ENCODE results near the gene HSD11B1.
"Not testable (repeated sequence)": the region's sequence is repeated elsewhere in the genome, so short reads cannot be mapped to it uniquely, and the experiment has no call there.

Gene HSD11B1

DNA sequence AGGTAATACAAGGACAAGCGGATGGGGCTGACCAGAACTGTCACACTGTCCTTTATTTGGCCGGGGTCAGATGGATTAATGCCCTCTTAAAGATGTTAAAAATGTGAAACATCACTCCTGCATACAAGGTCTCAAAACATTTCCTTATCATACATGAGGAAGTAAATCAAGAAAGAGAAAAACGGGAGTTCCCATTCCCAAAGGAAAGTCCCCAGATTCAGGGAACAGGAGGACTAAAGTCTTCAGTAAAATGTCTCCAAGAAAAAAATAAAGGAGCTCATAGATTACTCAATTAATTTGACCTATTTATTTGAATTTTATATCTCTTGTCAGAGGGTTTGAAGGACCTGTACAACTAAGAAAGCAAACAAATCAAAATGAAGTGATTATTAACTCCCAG, 13.4 kb upstream of the HSD11B1 start:
- DNase-seq (ENCODE audit: low spot score) = no peak

DNA sequence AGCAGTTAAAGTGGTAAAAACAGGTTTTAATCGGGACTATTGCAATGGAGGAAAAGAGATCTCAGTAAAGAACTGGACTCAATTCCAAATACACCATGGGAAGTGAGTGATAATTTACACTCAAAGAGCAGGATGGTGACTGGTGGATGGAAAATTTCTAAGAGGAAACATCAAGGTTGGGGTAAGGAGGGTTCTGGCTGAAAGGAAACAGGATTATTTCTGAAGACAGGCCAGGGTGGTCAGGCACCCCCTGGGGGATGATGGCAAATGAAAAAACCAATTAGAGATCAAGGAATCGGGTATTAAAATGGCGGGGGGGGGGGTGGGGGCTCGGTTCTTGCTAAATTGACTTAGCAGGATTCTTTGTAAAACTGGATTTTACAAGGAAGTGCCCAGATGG, 12.3 kb upstream of the HSD11B1 start:
- no peak for DNase-seq (ENCODE audit: low spot score)

DNA sequence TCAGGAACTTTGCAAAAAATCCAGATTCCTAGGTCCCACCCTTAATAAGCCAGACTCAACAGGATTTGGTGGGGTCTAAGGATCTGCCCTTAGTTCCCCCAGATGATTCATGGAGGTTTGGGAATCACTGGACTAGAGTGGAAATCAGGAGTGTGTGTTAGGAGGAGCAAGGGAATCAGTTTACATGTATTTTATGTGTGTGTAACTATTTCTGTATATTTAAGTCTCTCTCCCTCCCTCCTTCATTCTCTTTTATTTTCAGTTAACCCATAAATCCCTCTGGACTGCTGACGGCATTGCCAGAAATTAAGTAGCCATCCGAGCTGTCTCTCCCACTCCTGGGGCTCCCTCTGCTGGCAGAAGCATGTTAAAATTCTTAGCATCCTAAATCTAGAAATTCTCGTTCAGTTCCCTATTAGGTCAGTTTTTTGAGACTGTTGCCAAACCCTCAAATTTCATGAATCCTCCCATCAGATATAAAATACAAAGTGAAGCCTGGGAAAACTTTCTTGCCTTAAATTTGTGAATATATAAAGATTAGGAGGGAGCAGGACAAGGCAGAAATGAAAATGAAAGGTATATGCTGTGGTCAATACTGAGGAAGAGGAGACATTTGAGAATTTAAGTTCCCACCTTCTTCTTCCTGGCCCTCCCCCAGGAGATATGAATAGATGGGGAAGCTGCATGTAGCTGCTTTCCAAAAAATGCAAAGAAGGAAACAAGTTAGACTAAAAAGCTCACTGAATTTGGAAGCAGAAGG, 11.7 kb upstream of the HSD11B1 start:
- DNase-seq (ENCODE audit: low spot score) = peak; percentile 81

DNA sequence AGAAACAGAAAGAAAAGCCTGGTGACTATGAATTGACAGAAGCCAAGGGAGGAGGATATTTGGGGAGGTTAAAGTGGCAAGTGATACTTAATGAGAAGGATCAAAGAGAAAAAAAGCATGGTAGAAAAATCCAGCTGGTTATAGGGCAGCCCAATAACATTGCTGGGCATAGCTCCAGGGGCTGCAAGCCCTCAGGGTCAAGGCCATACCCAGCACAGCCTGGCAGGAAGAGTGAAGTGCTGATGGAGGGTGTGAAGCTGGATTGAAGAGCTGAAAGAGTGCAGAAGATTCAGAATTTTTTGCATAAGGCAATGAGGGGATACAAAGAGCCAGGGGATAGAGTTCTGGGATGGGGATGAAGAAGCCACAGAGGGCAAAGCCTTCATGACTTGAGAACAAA, 8.0 kb upstream of the HSD11B1 start:
- no peak for DNase-seq (ENCODE audit: low spot score)

DNA sequence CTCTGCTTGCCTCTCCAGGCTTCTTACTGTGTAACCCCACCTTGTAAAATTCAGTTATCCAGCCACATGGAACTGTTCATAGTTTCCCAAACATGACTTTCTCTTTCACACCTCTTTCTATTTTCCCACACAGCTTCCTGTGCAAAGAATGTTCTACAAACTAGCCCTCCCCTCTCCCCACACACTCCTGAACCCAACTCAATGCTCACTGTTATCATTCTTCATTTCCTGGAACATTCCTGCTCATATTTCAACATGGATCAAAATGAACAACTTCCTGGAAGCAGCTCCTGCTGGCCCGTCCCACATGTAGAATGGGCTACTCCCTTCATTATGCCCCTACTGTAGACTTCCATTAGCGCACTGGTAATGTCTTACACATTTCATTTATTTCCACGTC, 7.5 kb upstream of the HSD11B1 start:
- DNase-seq (ENCODE audit: low spot score) = no peak

DNA sequence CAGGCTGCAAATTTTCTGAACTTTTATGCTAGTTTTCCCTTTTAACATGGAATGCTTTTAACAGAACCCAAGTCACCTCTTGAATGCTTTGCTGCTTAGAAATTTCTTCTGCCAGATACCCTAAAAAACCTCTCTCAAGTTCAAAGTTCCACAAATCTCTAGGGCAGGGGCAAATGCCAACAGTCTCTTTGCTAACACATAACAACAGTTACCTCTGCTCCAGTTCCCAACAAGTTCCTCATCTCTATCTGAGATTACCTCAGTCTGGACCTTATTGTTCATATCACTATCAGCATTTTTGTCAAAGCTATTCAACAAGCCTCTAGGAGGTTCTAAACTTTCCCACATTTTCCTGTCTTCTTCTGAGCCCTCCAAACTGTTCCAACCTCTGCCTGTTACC, 4.0 kb upstream of the HSD11B1 start:
- not testable (repeated sequence) for DNase-seq (ENCODE audit: low spot score)

DNA sequence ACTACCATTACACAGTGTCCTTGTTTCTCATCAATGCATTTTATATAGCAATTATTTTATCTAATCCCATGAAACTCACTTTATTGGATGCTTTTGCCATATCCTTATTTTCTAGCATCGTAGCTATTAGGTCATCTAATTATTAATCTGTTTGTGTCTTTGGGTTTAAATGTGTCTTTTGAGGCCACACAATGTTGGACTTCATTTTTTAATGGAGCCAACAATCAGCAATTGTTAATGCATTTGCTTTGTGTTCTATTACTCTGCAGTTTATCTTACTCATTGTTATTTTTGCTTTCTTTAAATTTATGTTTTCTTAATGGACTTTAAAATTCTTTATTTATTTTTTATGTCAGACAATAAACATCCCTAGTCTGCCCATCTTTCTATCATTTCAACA, 1.8 kb upstream of the HSD11B1 start:
- DNase-seq (ENCODE audit: low spot score) = no peak

DNA sequence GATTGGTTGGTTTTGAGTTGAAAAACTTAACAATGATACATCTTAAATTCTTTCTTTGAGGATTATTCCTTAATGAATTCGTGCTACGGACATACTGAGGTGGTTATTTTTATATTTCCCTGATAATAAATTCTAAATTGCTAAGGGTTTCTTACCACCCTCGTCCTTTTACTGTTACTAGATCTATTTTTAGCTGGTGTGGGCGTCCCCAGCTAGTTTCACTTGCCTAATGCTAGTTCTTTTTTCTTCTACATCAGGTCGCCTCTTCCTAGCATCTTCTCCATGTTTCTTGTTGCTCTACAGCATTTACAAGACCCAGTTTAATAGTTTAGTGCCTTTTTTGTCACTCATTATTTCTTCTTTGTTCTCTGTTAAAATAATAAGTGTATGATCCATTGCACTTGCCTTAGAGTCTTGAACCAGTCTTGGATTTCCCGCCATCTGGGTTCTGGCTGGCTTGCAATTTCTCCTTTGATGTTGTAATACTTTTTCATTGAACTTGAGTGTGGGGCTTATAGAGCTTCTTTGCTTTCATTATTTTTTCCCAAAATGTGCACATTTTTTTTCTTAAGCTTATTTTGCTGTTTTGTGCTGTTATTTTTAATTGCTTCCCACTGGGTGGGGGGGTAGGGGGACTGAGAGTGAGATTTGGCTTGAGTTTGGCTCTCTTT, 677 bp upstream of the HSD11B1 start:
- DNase-seq (ENCODE audit: low spot score) = no peak

DNA sequence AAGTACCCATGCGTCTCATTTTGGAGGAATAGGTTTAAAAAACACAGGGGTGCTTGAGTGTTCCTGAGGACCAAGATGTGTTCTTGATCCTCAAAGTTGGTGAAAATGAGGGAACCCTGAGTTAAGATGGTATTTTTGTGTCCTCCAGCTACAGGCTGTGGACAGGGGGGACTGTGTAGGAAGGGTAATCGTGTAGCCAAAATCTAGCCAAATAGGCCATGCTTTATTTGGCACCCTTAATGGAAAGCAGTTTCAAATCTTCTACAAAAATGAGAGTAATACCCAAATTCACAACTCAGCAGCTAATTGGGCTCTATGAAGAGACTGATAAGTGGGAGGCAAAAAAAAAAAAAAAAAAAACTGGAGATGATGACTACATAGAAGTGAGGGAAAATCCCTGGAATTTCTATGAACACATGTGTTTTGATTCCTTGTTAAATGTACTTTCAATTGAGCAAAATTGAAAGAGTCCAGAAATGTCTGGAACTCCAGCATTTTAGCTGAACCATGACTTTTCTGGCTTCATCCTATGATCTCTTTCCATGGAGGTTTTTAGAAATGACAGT, 470 bp downstream of the HSD11B1 start:
- DNase-seq (ENCODE audit: low spot score) = no peak

DNA sequence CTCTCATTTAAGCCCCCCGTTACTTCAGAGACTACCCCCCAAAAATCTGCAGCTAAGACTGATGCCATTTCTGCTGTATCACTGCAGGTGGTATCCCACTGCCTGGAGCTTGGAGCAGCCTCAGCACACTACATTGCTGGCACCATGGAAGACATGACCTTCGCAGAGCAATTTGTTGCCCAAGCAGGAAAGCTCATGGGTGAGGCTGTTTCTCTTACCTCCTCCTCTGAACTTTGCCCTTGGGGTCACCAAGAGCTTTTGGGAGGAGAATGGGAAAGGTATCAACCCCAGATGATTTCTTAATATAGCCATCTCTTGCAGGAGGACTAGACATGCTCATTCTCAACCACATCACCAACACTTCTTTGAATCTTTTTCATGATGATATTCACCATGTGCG, 2.0 kb downstream of the HSD11B1 start:
- no peak for DNase-seq (ENCODE audit: low spot score)

DNA sequence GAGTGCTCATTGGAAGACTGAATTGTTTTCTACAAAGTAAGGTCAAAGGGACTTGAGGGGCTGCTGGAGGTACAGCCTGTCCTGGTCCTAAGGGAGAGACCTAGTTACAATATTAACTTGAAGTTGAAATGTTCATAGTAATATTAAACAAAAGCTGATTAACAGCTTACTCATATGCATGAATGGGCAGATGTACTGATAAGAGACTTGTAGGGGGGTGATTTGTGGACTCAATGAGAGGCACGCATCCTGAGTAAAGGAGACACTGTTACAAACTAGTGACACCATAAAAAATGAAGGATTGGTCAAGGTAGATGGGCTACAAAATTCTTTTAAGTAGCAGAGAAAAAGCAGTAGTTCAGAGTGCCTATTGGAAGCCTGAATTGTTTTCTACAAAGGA, 2.7 kb downstream of the HSD11B1 start:
- DNase-seq (ENCODE audit: low spot score) = no peak

DNA sequence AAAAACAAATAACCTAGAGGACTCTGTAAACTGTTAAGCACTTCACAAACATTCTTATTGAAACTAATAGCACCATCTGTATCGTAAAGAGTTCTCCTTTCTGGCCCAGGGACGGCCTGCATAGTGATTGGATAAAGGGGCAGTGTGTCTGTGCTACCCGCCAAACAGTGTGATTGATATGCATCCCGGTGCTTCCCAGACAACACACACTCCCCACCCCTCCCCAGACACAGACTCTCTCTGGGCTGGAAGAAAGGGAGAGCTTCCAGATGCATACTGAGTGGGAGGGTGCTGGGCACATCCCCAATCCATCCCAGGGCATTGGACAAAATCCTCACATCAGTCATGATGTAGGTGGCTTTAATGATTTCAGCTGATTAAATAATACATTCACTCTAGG, 3.7 kb downstream of the HSD11B1 start:
- DNase-seq (ENCODE audit: low spot score) = no peak

DNA sequence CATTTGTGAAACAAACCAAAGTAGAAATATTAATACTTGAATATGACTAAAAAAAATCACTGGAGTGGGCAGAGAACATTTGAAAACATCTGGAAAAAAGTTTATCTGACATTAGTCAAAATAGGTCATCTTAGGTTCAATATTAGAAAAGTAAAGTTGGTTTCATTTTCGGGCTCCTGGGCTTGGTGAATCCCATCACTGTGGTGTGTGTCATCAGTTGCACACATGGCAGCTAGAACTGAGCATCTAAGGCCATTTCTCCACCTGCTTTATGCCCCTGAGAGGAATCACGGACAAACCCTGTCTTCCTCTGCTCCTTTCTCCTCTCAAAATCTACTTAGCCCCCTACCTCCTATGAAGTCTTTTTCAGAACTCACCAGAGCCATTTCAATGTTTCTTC, 5.4 kb downstream of the HSD11B1 start:
- peak; percentile 23 for DNase-seq (ENCODE audit: low spot score)

DNA sequence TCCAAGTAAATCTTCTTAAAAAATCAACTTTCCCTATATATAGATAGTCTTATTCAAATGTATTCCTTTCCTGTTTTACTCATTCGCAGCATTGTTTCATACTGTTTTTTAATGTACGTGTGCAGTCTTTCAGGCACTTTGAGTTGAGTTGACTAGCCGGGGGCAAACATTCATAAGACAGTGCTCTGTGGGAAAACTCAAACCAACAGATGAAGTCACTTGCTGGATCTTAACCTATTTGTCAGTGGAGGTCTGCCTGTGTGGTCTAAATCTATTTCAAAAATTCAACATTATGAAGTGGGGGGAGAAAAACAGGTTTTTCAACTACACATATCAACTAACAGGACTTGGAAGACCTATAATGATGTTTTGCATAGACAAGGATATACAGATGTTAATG, 6.2 kb downstream of the HSD11B1 start:
- DNase-seq (ENCODE audit: low spot score) = no peak

DNA sequence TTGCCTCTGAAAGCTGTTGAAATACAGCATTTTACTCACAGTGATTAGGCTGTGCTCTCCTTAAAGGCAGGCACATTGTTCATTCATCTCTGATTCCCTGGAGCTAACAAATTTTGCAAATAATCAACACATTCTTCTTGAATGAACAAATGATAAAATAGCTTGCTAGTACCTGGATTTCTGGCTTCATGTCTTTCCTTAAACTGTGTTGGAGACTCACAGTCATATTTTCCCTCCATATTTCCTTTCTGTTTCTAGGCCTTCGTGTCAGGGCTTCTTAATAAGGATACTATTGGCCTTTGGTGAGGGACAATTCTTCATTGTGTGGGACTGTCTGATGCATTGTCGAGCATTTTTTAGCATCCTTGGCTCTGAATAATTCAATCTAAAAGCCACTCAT, 9.7 kb downstream of the HSD11B1 start:
- DNase-seq (ENCODE audit: low spot score) = no peak

DNA sequence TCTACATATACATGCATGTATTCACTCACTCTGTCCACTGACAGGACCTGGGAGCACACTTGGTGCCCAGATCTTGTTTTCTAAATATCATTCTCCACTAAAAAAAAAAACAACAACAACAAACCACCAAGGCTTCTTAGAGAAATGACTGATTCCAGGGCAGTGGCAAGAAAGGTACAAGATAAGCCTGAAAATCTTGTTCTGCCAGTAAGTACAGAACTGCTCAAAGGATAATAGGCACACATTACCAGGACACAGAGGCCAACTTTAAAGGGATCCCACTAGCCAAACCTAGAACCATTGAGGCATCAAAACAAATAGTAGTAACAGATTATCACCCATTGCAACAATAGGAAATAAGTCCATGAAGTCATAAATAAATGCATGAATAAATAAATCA, 10.7 kb downstream of the HSD11B1 start:
- DNase-seq (ENCODE audit: low spot score) = no peak

DNA sequence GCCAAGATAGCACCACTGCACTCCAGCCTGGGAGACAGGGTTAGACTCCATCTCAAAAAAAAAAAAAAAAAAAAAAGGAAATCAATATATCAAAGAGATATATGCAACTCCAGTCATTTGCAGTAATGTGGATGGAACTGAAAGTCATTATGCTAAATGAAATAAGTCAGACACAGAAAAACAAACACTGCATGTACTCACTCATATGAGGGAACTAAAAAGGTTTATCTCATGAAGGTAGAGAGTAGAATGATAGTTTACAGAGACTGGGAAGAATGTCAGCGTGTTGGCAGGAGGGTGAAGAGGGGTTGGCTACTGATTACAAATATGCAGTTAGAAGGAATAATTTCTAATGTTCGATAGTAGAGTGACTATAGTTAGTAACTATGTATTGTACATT, 13.2 kb downstream of the HSD11B1 start:
- DNase-seq (ENCODE audit: low spot score) = no peak

DNA sequence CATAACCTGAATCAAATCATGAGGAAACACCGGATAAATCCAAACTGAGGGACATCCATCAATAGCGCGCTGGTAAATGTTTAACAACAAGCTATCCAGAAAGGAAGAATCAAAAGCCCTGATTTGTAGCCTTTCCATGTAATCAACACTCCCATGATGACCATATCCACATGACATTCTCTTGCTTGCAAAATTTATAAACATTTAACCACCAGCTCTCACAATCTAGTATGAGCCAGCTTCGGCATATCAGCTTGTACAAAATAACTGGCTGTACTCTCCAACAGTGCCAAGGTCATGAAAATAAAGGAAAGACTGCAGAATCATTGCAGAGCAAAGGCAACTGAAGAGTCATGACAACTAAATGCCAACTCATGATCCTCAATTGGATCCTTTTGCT, 15.7 kb downstream of the HSD11B1 start:
- no peak for DNase-seq (ENCODE audit: low spot score)

DNA sequence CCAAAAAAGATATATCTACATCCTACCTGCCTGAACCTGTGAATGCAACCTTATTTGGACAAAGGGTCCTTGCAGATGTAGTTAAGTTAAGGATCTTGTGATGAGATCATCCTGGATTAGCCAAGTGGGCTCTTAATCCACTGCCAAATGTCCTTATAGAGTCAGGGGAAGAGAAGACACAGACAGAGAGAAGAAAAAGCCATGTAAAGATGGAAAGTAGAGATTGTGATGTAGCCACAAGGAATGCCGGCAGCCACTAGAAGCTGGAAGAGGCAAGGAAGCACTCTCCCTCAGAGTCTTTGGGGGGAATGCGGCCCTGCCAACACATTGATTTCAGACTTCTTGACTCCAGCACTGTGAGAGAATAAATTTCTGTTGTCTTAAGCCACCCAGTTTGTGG, 16.2 kb downstream of the HSD11B1 start:
- no peak for DNase-seq (ENCODE audit: low spot score)

DNA sequence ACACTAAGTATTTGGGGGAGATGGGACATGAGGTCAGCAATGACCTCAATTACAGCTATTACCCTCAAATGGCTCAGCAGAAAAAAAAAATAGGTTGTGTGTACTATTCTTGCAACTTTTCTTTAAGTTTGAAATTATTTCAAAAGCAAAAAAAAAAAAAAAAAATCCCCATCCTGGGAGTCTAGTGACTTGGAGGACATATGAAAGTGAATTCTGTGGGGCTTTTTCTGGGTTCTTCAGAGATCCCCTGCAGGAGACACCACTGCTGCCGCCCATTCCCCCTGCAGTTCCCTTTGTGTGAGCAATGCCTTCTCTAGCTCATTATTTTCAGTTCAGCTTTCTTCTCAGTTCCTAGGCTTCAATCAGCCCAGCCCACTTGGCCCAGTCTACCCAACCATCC, 16.7 kb downstream of the HSD11B1 start:
- no peak for DNase-seq (ENCODE audit: low spot score)

DNA sequence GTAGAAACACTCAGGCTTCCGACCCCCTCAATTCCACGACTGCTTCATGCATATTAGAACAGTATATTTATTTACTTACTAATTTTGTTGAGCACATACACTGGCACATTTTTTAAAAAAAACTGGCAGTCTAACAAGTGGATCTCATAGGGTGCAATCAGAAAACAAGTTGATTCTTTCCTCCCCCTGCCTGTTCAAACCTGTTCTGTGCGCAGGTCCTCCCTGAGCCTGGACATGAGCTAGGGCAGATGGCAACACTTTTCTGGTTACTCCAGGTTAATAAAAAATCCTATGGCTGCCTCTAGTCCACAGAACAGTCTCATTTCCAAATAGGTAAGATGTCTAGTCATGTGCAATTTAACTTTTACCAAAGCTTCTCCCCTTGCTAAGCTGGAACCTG, 18.6 kb downstream of the HSD11B1 start:
- no peak for DNase-seq (ENCODE audit: low spot score)

DNA sequence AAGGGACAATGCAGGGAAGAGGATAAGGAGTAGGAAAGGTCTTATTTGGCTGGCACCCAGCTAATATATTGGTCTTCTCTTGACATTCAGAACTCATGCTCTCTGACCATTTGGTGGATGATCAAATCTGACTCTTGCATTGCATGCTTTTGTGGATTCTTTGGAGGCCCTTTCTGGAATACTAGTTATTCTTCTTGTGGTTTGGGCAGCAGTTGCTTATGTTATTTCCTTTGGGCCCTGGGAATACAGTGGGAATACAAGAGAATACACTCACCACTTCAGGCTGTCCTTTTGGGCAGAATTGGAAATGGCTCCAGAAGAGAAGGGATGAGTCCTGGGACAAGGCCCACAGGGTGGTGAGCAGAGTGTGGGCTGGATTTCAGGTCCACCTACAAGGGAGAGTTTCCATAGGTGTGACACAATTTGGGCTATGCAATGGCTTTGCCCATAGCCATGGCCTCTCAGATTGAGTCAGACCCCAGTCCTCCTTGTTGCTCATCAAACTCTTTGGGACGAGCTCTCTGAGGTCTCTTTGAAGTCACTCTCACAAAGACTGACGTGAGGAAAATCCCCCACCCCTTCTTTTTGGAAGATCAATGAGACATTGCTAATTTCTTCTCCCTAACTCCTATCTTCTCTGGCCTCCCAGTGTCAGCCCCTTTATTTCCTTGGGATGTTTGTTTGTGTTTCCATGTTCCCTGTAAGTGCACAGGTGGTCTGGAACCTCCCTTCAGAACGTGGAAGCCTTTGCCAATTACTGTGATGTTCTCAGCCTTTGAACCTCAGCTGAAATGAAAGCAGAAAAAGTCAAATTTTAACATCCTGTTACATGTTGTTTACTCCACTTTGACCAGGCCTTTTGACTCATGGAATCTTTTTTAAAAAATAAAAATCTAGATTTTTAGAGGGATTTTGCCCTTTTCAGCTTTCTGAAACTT, 19.4 kb downstream of the HSD11B1 start:
- DNase-seq (ENCODE audit: low spot score) = peak; percentile 25

DNA sequence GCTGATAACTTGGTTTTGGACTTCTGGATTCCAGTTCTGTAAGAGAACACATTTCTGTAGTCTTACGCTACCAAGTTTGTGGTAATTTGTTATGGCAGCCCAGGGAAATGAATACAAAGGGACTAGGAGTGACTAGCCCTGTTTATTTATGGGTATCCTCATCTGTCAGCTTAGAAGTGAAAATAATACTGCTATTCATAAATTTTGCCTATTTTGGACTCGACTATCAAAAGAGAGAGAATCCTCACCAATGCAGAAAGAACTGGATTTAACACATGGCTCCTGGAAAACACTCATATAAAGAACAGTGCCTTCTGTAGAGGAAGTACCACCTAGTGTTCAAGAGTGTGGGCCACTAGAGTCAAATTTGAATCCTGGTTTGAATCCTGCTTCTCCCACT, 22.6 kb downstream of the HSD11B1 start:
- no peak for DNase-seq (ENCODE audit: low spot score)
